HepG2 (cell line): ENCODE results near the gene ADGRB2. TPM values are rescaled to one million over a fixed set of nuclear protein-coding genes. Genes with fewer than 3 reads are reported as not detected.

ENCODE experiments used
- AHDC1 ChIP-seq: sonication (generic); formaldehyde crosslinking; IDR thresholded peaks from 2 replicates; pipeline ENCODE4 v1.5.1; 2020; ENCODE audit warnings: mild to moderate bottlenecking, missing genetic modification reagents, borderline replicate concordance
- AKAP8 ChIP-seq: sonication (generic); formaldehyde crosslinking; IDR thresholded peaks from 2 replicates; pipeline ENCODE4 v1.5.1; 2020; ENCODE audit warnings: mild to moderate bottlenecking, missing genetic modification reagents
- CCDC6 ChIP-seq: sonication (generic); formaldehyde crosslinking; IDR thresholded peaks from 2 replicates; pipeline ENCODE4 v1.8.1; 2022; ENCODE audit warnings: mild to moderate bottlenecking, missing genetic modification reagents, moderate library complexity
- DNMT3B ChIP-seq: conservative IDR thresholded peaks from 2 replicates; pipeline ENCODE4 v1.6.1; 2016; ENCODE audit warnings: missing biosample characterization, control low read depth
- FOXK1 ChIP-seq: sonication (generic); formaldehyde crosslinking; IDR thresholded peaks from 2 replicates; pipeline ENCODE4 v1.4.0; 2020; ENCODE audit warnings: low read depth, missing genetic modification reagents, borderline replicate concordance
- HNRNPLL ChIP-seq: fragments of 200-400 bp; formaldehyde crosslinking; IDR thresholded peaks from 2 replicates; pipeline ENCODE4 v1.6.1; 2017; ENCODE audit warnings: mild to moderate bottlenecking, low read depth, low read length; ENCODE audit not compliant: poor library complexity, severe bottlenecking
- IRF2 ChIP-seq: IDR thresholded peaks from 2 replicates; pipeline ENCODE4 v1.6.1; 2018; ENCODE audit warnings: missing genetic modification reagents, missing compliant biosample characterization
- KAT2B ChIP-seq: fragments of 150-350 bp; IDR thresholded peaks from 2 replicates; pipeline ENCODE4 v1.6.1; 2014; ENCODE audit warnings: low read depth, low read length, borderline replicate concordance
- KLF12 ChIP-seq: sonication (generic); formaldehyde crosslinking; IDR thresholded peaks from 2 replicates; pipeline ENCODE4 v1.4.0; 2020; ENCODE audit warnings: missing genetic modification reagents, borderline replicate concordance
- STAG1 ChIP-seq: sonication (generic); formaldehyde crosslinking; IDR thresholded peaks from 2 replicates; pipeline ENCODE4 v1.4.0; 2020; ENCODE audit warnings: missing genetic modification reagents
- TGIF2 ChIP-seq: IDR thresholded peaks from 2 replicates; pipeline ENCODE4 v1.6.1; 2016; ENCODE audit warnings: control low read depth, missing compliant biosample characterization
- ZBTB3 ChIP-seq: sonication (generic); formaldehyde crosslinking; IDR thresholded peaks from 2 replicates; pipeline ENCODE4 v1.4.0; 2020; ENCODE audit warnings: low read depth, mild to moderate bottlenecking, moderate library complexity, missing genetic modification reagents, borderline replicate concordance
- ZKSCAN8 ChIP-seq: IDR thresholded peaks from 2 replicates; pipeline ENCODE4 v1.6.1; 2016; ENCODE audit warnings: borderline replicate concordance, missing genetic modification reagents, missing compliant biosample characterization
- ZNF235 ChIP-seq: sonication (generic); formaldehyde crosslinking; IDR thresholded peaks from 2 replicates; pipeline ENCODE4 v1.8.1; 2023; ENCODE audit warnings: mild to moderate bottlenecking, missing genetic modification reagents, borderline replicate concordance
- ZNF460 ChIP-seq: sonication (generic); formaldehyde crosslinking; IDR thresholded peaks from 2 replicates; pipeline ENCODE4 v1.5.1; 2020; ENCODE audit warnings: missing genetic modification reagents, mild to moderate bottlenecking, borderline replicate concordance
- ZNF646 ChIP-seq: sonication (generic); formaldehyde crosslinking; IDR thresholded peaks from 2 replicates; pipeline ENCODE4 v1.9.0; 2021; ENCODE audit warnings: mild to moderate bottlenecking, missing genetic modification reagents
- polyA plus RNA-seq, 8 experiments: library from polyadenylated mRNA; depleted of rRNA in 3 of 8; stranded (reverse) in 7 of 8; unstranded in 1 of 8; fragments of >200 nt; fragmentation: Illumina TruSeq in 4 of 8; extraction: Trizol in 4 of 8; gene quantifications; 2 replicates each; pipeline versions ENCODE4 v1.2.1 to v1.2.3, GENCODE V29; 2011 to 2016; ENCODE audit warnings: low read depth in 4 of 8, missing spikeins in 1 of 8, mixed read lengths in 1 of 8; ENCODE audit not compliant: insufficient read depth in 1 of 8
- total RNA-seq, 5 experiments: library from RNA; depleted of rRNA; stranded (reverse); fragments of >200 nt; fragmentation: Illumina TruSeq; extraction: Trizol; gene quantifications; 2 replicates each; pipeline ENCODE4 v1.2.3, GENCODE V29; 2016; ENCODE audit warnings: low read depth in 1 of 5

ADGRB2 gene
- total and polyA plus RNA-seq, 2 of the 13 experiments (the other 11 are each of a cell fraction or from before 2014, with no cell fraction given): 0.03 to 0.09 TPM

- TF ChIP-seq ZNF235 (CRISPR knock-in tag) (no peak), DNMT3B (CRISPR knock-in tag) (0 out of 2 replicates have a peak, but pooled peaks have one; percentile 27), HNRNPLL (no peak), FOXK1 (CRISPR knock-in tag) (peak; percentile 49; the same call in 1 of the 2 replicates), CCDC6 (peak; percentile 81), AHDC1 (peak; percentile 54; the same call in 1 of the 2 replicates), ZBTB3 (CRISPR knock-in tag) (peak; percentile 45; the same call in 1 of the 2 replicates), ZNF460 (CRISPR knock-in tag) (no peak; the same call in 1 of the 2 replicates), ZNF646 (CRISPR knock-in tag) (no peak), TGIF2 (CRISPR knock-in tag) (0 out of 2 replicates have a peak, but pooled peaks have one; percentile 18), ZKSCAN8 (CRISPR knock-in tag) (no peak; the same call in 1 of the 2 replicates), AKAP8 (CRISPR knock-in tag) (no peak), IRF2 (CRISPR knock-in tag) (peak; percentile 75), KLF12 (CRISPR knock-in tag) (no peak), KAT2B (no peak), STAG1 (CRISPR knock-in tag) (no peak)
These were observed 62.9 kb downstream of the ADGRB2 start (continued) for GRCh38 chr1:31701091-31701736.
